Esophagus mucosa (tissue), 1 donor: ENCODE measurements around the gene SEPTIN8. TPM values are rescaled to one million over a fixed set of nuclear protein-coding genes. Genes with fewer than 3 reads are reported as not detected.

Experiments
- ATAC-seq: fragments of 200-7000 bp; cut with Tn5 transposase; one replicate; pipeline ENCODE4 v1.9.1; 2020
- total RNA-seq: library from RNA; stranded (reverse); gene quantifications from one replicate; pipeline ENCODE4 v1.2.4, GENCODE V29; 2023
- donor health status: DM: yes; HTN: yes; CAD: no.

The SEPTIN8 gene
- total RNA-seq, 1 donor from 2014 or later = 46.0 TPM

DNA sequence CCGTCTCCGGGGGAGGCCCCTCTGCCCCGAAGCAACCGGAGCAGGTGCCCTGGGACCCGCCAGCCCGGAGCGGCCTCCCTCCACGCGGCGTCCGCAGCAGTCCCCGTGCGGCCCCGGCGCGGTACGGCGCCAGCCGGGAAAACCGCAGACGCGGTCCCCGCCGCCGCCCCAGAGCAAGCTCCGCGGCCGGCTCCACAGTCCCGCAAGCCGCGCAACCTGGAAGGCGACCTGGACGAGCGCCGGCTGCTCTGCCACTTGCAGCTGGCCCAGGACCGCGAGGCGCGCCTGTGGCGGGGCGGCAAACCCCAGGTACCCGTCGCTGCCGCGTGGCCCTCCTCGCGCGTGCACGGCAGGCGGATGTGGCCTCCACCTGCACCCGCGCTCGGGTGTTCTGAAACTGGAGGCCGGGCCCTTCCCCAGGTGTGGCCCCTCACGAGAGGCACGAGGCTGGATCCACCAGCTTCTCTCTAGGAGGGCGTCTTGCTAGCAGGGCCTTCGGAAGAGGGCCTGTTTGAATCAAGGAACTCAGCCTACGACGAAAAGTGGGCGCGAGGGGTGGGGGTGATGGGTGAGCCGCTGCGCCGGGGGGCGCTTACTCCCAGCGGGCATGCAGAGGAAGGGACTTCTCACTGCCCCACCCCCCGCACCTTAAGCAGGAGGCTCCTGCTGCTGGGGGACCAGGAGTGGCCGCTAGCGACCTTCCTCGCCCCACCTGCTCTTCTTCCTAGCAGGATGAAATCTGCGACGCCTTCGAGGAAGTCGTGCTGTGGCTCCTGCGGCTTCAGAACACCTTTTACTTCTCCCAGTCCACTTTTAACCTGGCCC, 29.2 kb downstream of the SEPTIN8 start:
- peak; percentile 27 for ATAC-seq

DNA sequence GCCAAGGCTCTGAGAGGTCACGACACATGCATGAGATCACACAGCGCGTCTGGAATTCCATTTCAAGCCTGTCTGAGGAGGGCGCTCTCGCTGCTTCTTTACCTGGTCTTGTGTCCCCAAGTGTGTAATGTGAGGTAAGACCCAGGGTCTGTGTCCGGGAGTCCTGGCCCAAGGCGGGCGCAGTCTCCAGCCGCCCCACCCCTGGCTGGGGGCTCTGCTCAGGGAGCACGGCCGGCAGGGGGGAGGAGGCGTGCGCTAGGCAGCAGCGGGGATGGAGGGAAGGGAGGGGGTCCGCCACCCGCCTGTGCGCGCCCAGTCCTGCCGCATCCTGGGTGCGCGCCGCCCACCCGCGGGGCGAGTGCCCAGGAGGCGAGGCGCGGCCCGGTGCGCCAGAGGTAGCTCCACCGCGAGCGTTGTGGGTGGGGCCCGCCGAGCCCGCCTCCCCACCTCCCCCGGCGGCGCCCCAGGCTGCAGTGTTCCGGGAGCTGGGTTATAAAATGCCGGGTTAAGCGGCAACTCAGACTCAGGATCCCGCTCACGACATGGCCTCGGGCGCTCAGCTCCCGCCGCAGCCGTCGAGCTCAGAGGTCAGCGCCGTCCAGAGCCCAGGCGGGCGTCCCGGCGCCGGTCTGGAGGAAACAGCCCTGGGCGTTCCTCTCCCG, 30.0 kb downstream of the SEPTIN8 start, which contains the start of gene CCNI2:
TSS of gene CCNI2 (plus strand) at position 473 of the 662 bp plus-strand sequence. CDS start at position 543, 70 bp downstream.
- peak; percentile 69 for ATAC-seq

DNA sequence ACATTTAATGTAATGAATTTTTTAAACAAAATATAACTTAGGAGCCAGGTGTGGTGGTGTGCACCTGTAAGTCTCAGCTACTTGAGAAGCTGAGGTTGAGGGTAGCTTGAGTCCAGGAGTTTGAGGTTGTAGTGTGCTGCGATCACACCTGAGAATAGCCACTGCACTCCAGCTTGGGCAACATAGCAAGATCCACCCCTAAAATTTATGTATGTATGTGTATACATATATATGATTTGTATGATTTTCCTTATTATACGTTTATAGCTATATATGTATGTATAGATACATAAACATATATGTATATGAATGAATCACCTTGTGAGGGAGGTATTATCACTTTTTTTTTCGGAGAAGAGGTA, 30.5 kb downstream of the SEPTIN8 start:
- no peak for ATAC-seq

DNA sequence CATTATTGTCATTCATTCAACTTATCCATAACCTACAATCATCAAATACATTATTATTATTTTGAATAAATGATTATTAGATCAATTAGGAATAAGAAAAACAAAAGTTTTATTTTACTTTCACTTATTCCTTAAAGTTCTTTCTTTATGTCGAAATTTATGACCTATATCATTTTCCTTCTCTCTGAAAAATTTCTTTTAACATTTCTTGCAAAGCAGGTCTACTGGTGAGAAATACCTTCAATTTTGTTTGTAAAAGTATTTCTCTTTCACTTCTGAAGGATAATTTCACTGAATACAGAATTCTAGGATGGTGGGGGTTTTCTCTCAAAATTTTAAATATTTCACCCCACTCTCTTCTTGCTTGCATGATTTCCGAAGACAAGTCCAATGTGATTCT, 32.4 kb downstream of the SEPTIN8 start:
- ATAC-seq = no peak

DNA sequence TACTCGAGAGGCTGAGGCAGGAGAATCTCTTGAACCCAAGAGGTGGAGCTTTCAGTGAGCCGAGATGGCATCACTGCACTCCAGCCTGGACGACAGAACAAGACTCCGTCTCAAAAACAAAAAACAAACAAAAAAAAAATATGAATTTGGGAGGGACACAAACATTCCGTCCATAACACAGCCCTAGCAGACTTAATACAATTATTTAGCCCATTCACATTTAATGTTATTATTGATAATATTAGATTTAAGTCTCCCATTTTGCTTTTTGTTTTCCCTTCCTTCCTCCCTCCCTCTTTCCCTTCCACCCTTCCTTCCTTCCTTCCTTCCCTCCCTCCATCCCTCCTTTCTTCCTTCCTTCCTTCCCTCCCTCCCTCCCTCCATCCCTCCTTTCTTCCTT, 34.4 kb downstream of the SEPTIN8 start:
- no peak for ATAC-seq

DNA sequence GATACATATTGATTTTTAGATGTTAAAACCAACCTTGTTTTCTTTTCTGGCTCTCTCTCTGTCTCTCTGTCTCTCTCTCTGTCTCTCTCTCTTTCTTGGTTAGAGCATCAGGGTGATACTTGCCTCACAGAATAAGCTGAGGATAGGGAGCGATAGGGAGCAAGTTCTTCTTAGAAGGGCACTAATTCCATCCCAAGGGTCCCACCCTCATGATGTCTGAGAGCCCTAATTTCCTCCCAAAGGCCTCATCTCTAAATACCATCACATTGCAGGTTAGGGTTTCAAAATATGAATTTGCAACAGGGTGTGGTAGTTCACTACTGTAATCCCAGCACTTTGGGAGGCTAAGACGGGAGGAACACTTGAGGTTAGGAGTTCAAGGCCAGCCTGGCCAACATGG, 34.9 kb downstream of the SEPTIN8 start:
- ATAC-seq = no peak

DNA sequence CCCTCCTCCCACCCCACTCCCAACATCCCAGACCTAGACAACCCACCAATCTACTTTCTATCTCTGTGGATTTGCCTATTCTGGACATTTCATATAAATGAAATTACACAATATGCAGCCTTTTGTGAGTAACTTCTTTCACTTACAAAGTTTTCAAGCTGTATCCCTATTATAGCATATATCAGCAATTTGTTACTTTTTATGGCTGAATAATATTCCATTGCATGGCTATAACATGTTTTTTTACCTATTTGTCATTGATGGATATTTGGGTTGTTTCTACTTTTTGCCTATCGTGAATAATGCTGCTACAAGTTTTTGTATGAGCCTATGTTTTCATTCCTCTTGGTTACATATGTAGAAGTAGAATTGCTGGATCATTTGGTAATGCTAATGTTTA, 37.8 kb downstream of the SEPTIN8 start:
- no peak for ATAC-seq

DNA sequence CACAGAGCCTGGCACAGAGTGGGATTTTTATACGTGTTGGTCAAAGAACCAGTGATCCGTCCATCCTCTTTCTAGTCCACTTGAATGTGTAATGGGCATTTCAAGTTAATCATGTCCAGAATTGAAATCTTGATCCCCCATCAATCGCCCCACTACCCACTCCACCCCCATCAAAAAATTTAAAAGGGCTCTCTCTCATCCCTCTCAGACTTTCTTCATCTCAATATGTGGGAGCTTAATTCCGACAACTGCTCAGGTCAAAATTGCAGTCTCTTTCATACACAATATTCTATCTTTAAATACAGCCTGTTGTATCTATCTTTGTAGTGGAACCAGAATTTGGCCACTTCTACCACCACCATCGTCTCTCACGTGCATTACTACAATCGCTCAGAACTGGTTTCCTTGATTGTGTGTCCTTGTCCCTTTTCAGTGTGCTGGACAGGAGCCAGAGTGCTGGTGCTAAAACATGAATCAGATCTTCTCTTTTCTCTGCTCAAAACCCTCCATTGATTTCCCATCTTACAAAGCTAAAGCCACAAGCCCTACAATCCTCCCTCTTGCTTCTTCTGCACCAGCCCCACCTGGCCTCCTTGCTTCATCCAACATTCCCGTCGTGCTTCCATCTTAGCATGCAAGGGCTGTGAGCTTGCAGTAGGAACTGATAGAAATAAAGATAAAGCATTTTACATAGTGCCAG, 38.9 kb downstream of the SEPTIN8 start:
- ATAC-seq = no peak

DNA sequence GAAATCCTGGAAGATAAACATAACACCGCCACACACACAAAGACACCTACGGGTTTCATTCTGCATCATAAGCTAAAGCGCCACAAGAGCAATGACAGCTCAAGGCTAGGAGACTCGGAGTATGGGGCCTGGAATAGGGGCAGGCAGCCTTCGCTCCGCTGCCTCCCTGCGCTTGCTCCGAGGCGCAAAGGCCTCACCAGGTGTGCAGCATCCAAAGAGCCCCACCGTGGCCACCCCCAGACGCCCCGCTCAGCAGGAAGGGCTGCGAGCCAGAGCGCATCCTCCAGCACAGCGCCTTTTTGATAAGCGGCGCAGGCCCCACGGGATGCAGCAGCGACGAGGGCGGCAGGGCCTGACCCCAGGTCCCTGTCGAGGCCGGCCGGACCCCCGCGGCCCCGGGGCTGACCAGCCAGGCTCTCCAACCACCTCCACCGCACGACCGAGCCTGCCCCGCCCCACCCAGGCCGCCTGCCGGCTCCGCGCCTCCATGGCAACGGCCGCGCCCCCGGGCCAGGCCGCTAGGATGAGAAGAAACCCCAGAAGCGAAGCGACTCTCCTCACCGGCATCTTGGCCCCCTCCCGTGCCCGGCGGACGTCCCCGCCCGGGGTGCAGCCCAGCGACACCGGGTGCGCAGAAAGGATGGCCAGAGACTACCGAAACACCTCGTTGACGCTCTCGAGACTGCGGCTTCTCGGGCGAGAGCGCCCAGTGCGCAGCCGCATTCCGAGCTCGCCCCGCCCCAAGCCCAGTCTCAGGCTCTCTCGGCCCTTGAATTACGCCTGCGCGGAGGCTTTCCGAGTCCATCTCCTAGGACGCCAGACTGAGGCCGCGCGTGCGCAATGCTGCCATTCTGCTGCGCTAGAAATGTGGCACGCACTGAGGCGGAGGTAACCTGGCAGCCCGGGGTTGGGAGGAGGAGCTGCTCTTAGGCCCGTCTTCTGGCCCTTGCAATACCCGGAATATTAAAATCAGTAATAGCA, 39.9 kb downstream of the SEPTIN8 start, which contains the start of gene KIF3A:
TSS of gene KIF3A (minus strand) at position 694 of the 981 bp plus-strand sequence. CDS start at position 567, 127 bp downstream.
- peak; percentile 99 for ATAC-seq

DNA sequence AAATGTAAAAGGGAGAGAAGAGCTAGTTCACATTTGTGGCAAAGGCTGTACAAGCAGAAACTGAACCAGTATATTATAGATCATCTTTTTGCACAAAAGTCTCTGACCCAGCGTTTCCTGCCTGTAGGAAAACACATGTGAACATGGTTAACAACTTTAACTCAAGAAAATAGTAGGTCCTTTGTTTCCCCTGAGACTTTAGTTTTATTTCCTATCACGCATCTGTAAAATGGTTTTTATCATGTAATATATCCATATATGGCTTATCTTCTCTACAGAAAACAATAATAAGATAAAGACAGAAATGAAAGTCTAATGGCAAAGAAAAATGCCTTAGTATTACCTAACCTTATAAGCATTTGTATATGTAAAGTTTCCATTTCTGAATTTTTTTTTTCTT, 42.4 kb downstream of the SEPTIN8 start:
- no peak for ATAC-seq

DNA sequence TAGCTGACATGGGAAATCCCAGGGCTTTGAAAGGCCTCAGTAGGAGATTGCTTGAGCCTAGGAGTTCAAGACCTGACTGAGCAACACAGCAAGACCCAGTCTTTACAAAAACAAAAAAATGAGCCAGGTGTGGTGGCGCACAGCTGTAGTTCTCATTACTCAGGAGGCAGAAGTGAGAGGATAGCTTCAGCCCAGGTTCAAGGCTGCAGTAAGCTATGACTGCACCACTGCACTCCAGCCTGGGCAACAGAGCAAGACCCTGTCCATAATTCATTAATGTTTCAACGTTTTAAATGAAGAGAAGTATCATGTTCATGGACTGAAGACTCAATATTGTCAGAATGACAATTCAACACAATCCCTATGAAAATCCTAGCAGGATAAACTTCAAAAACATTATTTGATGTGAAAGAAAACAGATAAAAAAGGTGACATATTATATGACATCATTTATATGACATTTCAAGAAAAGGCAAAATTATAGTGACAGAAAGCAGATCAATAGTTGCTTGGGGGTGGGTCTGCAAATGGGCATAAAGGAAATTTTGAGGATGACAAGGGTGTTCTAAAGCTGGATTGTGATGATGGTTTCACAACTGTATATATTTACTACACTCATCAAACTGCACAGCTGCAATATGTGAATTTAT, 43.4 kb downstream of the SEPTIN8 start:
- ATAC-seq = no peak

DNA sequence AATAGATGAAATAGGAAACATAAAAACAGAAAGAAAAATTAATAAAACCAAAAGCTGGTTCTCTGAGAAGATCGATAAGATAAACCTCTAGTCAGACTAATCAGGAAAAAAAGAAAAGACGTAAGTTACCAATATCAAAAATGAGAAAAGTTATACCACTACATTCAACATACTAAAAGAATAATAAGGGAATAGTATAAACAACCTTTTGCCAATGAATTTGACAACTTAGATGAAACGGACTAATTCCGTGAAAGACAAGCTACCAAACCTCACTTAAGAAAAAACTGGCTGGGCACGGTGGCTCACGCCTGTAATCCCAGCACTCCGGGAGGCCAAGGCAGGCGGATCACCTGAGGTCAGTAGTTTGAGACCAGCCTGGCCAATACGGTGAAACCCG, 47.1 kb downstream of the SEPTIN8 start:
- ATAC-seq = no peak

DNA sequence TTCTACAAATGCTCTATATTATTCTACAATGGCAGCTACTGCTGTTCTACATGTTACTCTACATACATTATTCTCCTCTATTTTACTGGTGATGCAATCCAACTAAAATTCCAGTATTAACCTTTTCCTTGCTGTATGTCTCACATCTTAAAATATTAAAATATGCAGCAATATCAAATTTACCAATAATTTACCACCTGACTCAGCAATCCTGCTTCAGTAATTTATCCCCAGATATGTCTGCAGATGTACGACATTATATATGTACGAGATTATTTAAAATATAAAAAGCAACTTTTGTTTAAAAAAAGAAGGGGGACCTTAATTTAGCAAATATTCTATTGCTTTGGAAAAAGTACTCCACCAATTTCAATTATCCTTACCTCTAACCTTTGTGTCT, 51.3 kb downstream of the SEPTIN8 start:
- no peak for ATAC-seq

DNA sequence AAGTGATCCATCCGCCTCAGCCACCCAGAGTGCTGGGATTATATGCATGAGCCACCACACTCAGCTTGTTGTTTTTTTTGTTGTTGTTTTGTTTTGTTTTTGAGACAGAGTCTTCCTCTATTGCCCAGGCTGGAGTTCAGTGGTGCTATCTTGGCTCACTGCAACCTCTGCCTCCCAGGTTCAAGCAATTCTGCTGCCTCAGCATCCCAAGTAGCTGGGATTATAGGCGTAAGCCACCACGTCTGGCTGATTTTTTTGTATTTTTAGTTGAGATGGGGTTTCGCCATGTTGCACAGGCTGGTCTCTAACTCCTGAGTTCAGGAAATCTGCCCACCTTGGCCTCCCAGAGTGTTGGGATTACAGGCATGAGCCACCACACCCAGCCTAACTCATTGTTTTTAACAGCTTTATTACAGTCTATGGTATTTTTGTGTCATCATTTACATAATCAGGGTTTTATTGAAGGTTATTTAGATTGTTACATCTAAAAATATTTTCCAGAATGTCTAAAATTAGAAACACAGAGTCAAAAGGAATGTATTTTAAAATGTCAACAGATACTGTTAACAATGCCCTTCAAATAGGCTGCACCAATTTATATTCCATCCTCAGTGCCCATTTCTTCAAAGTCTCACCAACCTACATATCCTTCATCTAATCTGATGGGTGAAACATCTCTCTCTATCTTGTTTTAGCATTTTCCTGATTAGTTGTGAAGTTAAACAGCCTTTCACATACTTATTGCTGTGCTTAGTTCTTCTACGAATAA, 58.3 kb downstream of the SEPTIN8 start:
- no peak for ATAC-seq

DNA sequence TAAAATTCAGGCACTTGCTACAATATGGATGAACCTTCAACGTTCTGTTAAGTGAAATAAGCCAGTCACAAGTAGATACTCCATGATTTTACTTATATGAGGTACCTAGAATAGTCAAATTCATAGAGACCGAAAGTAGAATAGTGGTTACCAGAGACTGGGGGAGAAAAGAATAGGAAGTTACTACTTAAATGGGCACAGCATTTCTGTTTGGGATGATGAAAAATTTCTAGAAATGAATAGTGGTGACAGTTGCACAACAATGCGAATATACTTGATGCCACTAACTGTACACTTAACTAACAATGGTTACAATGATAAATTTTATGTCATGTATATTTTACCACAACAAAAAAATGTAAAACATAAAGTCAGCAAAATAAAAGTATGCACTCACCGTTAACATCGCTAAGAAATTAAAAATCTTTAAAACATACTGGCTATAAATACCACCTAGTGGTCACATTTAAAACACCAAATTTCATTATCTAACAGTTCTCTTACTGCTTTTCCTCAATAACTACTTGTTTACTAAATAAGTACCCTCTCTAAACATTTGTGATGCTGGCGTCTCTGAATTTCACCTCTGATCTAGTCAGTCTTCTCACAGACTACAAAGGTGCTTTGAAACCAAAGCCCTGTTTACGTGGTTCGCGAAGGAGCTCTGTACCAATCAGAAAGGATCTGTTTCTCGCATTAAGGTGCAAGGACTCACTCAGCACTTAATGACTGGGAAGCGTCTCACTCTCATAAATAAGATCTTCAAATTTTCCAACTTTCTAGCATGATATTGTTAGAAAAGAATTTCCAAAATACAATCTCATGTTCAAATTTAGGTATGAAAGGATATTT, 62.4 kb downstream of the SEPTIN8 start:
- no peak for ATAC-seq

DNA sequence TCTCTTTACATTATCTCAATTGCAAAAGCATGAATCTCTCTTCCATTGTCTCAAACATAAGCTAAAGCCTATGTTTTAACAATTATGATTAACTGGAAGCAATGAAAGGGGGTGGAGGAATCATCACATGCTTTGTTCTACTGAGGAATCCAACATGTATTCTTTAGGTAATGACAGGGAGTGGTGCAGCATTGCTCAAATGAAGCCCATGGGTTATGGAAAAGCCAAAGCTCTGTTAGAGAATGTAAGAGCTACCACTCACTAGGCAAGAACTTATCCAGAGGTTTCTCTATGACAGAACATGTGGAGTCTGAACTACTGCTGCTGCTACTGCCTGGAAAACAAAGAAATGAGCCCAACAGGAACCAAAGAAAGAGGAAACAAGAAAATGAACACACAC, 68.4 kb downstream of the SEPTIN8 start:
- ATAC-seq = no peak

DNA sequence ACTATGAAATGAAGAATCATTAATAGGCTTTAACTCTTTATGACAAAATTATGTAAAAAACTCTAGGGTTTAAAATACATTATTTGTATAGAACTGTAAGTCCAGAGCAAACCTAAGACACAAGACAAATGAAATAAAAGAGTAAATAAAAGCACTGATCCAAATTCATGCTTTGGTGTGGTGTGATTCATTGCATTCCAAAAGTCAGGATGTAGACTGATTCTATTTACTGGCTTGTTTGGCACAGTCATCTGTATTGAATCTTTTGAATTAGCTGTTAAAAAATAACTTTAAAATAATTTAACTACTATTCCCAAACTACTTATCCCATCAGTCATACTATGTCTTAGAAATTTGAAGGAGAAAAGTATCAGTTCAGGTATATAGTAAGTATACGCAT, 72.2 kb downstream of the SEPTIN8 start:
- ATAC-seq = no peak
